NCI-H1105 (cell line): ENCODE results near the gene FAM120AOS.
"Not testable (repeated sequence)": the region's sequence is repeated elsewhere in the genome, so short reads cannot be mapped to it uniquely, and the experiment has no call there.

Experiments
- DNase-seq: peaks from one replicate; lab custom pipeline; 2025; lab: John Stamatoyannopoulos, UW

Gene FAM120AOS

DNA sequence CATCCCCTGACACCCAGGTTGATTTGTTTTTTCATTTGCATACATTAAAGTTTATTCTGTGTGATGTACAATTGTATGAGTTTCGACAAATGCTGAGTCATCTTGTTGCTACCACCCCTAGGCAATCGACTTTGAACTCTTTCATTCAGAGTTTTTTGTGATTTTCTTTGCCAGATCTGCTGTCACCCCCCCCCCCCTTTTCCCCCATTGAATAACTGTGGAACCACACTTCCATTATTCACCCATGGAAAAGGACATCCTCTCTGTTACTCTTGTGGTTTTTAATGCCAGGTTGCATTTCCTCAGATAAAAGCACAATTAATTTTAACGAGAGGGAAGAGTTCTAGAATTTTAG, 13.7 kb upstream of the FAM120AOS start:
- no peak for DNase-seq

DNA sequence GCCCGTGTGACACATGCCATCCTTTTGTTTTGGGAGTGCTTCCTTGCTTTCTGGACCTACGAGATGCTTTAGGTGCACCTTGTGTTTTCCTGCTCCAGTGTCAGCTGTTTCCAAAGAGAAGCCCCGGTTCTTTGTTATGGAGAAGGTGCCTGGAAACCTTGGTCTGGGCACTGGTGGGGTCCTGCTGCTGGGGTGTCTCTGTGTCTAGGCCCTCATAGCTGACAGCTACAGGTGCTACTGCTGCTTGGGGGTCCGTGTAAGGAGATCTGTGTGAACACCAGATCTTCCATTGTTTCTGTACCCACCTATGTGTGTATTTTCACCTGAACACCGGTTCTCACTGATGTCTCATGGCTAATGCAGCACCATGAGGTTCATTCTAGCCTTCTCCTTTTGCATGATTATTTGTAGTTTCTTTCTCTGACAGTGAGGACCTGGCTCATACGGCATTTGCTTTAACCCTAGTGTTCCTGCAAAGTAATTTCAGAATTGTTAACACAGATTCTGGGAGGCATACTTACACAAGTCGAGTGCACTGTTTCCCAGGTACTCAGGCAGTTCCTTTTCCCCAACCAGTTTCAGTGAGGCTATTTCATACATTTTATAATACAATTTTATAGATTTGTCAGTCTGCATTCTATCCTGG, 13.2 kb upstream of the FAM120AOS start:
- no peak for DNase-seq

DNA sequence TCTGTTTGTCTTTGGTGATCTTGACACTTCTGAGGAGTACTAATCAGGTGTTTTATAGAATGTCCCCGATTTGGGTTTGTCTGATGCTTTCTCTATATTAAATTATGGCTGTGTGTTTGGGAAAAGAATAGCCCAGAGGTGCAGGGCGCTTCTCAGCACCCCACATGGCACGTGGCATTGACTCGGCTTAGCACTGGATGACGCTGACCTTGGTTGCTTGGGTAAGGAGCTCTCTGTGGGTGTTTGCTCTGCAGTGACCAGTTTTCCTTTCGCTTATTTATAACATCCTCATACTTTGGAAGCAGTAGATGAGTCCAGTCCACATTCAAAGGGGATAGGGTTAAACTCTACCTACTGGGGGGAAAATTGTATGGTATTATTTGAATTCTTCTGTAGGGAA, 12.5 kb upstream of the FAM120AOS start:
- DNase-seq: no peak

DNA sequence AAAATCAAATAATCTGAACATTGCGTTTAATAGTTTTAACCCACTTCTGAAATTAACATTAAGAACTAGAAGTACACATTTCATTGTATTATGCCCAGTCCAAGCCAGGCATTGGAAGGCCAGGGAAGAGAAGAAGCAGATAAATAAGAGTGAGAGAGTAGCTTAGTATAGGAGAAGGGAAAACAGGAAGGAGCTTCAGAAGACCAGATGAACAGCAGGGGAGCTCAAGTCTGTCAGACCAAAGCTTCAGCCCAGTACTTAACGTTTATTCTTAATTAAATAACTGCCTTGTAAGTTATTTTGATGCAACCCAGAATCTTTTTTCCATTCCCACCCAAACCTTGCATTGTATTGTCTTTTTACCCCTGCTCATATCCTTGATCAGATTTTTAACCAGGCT, 11.5 kb upstream of the FAM120AOS start:
- no peak for DNase-seq

DNA sequence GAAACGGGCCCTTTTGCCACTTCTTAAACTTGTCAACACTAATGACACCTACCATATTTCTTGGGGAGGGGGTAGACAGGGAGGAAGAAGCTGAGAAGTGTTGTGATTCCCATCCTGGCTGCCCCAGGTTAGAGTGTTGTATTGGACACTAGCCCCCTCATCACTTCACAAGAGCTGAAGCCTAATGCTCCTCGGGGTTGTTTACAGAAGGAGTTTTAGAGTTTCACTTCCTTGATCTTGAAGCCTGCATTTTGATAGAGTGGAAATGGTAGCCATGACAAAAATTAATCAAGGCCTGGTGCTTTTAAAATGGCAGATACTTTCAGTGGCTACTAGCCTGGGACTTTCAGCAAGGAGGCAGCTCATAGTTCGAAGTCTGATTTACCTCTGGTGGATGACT, 11.0 kb upstream of the FAM120AOS start:
- DNase-seq: no peak

DNA sequence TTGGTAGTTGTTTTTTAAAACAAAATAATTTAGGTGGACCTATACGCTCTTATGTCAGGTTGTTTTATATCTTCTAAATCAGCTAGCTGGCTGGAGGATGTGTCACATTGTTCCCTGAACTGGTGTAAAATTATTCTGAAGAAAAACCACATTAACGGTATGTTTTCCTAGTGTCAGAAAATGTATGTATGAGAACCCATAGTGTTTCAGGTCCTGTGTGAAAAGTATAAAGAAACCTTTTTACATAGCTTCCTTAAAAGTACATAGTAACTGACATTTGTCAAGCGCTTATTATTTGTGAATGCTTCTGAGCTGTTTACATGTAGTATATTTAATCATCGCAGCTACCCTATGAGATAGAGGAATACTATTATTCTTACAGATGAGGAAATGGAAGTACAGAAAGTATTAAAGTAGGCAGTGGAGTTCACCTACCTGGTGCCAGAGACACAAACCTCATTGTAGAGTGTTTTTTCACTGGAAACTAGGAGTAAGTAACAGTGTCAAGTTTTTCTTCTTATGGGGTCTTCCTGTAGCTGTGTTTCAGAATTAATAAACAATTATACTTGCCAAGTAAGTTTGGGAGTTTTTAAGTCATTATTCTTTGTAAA, 10.4 kb upstream of the FAM120AOS start:
- DNase-seq: no peak

DNA sequence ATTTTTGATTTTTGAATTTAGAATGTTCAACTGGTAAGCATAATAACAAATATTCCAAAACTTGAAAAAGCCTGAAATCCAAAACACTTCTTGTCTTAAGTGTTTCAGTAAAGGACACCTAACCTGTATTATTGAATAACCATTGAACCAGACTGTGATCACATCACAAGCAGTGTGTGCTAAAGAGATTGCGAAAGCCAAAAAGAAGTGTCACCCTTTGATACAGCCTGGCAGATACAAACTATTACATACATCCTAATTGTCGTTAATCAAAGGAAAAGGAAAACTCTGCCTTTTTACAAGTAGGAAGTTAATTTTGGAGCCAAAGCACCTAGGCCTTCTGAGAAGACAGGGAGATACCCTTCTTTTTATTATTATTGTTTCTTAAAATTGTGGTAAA, 8.4 kb upstream of the FAM120AOS start:
- no peak for DNase-seq

DNA sequence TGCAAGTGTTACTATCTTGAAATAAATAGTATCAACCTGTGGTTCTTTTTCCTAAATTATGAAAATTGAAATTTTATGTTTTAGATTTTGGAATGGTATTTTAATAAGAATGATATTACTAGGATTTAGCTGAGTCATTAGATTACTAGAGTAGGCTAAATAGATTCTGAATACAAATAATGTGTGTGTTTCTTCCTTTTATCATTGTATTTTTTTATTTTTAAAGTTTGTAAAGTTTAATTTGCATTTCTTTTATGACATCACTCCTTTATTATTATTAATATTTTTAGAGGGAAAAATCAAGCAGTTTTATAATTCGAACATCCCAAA, 8.0 kb upstream of the FAM120AOS start:
- no peak for DNase-seq

DNA sequence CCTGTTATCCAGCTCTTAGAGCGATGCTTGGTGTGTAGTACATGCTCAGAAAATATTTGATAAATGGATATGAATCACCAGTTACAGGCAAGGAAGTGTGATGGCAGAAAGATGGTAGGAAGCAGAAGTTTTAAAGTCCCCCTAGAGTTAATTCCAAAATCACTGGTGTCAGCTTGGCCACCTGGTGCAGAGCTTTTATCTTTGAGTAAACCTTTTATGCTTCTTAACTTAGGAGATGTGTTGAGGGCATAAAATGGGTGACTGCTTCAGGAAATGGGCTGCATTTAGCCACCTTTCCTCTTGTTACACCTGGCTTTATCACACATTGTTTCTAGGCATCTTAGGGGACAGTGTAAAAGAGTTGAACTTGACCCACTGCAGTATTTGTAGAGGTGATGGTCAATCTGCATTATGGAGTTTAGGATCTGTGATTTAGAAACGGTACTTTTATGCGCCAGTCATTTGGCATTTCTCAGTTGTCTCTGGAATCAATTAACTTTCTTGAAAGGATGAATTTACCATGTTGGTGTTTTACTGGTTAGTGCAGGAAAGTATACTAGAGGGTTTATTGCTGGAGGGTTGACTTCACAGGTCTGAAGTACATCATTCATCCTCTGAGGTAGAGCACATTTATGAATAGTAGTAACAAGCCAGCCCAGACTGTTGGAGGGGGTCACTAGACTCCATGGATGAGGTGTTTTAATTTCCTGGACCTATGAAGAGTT, 7.5 kb upstream of the FAM120AOS start:
- DNase-seq: no peak

DNA sequence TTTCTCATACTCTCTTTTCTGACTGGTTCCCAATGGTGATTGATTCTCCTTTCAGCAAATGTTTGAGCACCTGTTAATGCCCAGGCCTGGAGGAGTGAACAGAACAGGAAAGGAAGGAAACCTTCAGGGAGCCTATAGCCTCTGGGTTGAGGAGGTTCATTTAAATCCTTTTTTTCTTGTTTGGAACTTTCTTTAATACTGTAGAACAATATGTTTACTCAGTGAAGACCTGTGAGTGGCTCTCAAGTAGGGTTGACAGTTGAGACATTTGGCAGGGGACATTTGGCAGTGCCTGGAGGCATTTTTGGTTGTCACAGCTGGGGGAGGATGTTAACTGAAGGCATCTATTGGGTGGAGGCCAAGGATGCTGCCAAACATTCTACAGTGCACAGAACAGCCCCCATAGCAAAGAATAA, 6.1 kb upstream of the FAM120AOS start:
- no peak for DNase-seq

DNA sequence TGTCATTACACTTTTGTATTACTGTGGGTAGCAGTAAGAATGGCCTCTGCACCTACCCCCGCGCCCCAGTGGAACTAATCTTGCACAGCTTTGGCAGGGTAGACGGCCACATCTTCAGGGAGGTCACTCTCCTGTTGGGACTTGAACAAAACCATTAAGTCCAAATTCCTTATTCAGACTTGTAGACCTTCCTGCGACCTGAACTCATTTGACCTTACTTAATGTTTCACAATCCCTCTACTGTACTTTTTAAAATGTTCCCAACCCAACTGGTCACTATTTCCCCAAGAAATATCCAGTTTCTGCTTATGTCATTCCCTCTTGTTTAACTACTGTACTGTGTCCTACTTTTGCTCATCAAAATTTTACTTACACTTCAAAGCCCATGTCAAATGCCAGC, 5.3 kb upstream of the FAM120AOS start:
- no peak for DNase-seq

DNA sequence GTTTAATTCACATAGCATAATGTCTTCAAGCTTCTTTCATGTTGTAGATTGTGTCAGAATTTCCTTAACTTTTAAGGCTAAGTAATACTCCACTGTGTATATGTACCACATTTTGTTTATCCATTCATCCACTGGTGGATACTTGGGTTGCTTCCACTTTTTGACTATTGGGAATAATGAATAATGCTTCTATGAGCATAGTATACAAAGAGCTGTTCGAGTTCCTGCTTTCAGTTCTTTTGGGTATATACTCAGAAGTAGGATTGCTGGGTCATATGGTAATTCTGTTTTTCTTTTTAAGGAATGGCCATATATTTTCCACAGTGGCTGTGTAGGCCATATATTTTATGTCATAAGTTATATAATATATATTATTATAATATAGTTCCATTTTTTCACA, 3.6 kb upstream of the FAM120AOS start:
- no peak for DNase-seq

DNA sequence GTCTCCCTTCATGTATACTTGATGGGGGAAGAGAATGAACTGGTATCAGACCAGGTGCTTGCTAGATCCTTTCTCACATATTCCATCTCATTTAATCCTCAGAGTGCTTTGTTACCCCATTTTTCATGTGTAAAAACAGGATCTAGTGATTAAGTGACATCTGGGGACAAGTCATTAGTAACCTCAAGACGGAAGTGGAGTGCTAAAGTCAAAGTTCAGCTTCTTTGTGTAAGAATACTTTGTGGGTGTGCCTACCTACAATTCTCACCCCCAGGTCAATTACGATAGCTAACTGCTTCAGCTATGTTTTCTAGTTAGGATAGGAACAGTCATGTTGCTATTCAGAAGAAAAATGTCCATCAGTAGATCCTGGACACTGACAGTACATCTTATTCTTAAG, 3.1 kb upstream of the FAM120AOS start:
- DNase-seq: no peak

DNA sequence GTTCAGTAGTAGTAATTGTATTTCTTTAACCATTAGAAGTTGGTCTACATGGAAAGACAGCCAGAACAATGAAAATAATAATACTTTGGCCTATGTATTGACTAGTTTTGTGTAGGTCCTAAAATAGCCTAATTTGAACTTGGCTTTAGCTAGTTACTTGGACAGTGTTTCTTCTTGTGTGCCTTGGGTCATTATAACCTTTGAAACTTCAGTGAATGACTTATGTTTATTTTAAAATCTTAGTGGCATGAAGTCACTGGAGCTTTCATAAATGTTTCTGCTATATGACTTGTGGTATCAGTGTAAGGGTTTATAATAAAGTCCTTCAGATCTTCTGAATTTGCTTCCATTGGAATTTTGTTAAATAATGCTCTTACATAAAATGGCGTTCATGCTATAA, 2.6 kb upstream of the FAM120AOS start:
- DNase-seq: no peak

DNA sequence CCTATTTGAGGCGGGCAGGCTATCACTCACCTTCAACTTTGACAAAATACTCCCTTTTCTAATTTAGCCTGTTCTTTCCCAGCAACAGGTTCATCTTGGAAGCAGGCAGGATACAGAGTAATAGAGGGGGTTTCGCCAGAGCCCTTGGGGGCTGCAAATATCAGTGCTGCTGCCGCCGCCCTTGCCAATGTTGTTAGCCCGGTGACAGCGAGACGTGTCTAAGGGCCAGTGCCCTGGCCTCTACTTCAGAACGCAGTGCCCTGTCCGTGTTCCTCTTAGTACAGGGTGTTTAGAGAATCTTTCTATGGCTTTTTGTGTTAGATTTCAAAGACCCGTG, 703 bp downstream of the FAM120AOS start:
- no peak for DNase-seq

DNA sequence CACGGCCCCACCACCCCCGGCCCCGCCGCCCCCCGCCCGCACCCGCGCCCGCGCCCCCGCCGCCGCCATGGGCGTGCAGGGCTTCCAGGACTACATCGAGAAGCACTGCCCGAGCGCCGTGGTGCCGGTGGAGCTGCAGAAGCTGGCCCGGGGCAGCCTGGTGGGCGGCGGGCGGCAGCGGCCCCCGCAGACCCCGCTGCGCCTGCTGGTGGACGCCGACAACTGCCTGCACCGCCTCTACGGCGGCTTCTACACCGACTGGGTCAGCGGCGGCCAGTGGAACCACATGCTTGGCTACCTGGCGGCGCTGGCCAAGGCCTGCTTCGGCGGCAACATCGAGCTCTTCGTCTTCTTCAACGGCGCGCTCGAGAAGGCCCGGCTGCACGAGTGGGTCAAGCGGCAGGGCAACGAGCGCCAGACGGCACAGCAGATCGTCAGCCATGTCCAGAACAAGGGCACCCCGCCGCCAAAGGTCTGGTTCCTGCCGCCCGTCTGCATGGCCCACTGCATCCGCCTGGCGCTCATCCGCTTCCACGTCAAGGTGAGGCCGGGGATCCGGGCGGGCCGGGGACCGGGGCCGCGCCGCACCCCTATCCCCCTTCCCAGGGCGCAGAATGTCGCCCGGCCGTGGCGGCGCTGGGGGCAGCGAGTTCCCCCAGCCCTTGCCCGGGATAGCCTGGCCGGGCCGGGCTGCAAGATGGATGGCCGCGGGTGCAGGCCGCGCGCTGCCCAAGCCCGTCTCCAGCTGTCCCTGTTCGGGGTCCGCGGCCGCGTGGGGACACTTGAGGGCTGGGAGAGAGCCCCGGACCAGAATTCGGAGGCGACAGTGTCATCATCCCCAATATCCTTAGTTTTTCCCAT, 1.3 kb downstream of the FAM120AOS start:
- no peak for DNase-seq

DNA sequence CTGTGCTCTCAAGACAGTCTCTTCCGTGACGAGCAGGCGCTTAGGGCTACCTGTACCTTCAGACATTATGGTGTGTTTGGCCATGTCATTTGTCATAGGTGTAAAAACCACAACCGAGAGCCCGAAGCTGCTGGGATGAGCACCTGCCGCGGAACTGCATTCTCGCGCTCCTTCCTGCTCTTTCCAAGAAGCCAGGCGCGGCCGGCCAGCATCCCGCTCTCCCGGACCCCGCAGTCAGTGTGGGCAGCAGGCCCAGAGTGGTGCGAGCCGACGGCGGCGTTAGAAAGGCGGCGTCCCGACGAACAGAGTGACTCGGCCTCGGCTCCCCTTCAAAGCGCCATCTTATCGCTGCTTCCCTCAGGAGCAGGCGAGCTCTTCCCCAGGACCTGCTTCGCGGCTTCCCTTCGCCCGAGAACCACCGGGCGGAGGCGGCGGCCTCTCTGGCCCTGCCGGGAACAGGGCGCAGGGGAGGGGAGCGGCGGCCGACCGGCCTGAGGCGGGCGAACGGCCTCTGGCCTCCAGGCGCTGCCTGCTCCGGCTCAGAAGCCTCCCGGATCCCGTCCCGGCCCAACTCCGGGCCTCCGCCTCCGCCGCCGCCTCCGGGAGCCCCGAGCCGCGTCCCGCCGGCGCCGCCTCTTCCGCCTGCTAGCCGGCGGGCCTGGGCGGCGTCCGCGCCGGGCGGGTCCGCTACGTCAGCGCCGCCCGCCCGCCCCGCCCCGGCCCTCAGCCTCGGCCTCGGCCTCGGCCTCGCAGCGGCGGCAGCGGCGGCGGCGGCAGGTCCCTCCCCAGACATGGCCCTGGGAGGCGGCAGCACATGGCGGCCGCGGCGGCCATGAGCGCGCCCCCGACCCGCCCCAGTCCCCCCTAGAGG, 2.2 kb downstream of the FAM120AOS start, which contains the start of gene FAM120A:
TSS of gene FAM120A (plus strand) at position 741 of the 871 bp plus-strand sequence. CDS start 231 bp downstream, outside the sequence.
- DNase-seq: peak; percentile 71

DNA sequence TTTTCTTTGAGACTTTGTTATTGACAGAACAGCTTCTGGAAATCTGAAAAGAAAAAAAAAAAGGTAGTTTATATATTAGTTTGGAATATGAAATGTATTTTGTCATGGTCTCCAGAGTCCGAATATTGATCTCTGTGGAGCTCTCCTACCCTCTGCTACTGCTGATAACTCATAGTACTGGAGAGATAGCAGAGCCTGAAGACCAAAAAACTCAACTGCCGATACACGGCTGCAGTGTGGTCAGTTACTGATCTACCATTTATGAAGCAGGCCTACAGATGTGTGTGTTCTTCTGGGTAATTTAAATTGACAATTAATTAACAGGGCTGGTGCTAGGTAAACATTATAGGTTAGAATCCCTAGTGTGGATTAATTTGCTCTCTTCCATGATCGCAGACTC, 5.7 kb downstream of the FAM120AOS start:
- DNase-seq: no peak

DNA sequence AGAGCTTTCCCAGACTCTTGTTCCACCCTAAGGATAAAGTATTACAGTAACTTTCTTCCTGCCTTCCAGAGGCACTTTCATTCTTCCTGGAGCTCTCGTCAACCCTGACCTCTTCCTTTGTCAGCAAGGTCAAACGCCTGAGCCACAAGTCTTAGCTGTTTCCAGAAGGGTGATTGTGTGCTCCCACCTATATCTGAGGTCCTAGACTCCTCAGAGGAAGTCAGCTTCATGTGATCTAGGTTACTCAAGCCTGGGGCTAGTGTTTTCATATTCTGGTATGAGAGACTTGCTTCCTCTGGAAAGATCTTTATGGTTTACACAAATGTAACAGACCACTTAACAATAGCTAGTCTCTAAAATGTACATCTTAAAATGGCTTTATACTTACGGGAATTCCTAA, 7.3 kb downstream of the FAM120AOS start:
- no peak for DNase-seq

DNA sequence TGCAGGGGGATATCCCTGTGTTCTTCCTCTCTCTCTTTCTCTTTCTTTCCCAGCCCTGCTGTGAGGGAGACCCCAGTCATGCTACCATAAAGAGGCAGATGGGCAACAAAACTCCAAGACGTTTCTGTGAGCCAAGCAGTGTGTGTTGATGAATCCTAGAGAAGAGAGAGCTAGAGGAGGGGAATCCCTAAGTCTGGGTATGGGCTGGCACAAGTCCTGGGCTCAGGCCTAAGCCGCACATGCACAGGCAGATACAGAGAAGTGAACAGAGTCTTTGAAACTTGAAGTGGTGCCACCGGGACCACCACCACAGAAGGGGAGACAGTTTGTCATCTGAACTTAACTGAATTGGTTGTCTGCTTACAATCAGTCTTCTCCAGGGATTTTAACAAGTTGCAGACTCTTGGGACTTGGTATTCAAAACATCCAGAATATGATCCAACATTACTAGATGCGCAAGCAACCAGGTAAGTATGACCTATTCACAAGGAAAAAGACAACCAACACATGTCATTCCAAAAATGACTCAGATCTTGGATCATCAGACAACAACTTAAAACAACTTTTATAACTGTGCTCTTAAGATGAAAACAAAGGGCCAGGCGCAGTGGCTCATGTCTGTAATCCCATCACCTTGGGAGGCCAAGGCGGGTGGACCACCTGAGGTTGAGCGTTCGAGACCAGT, 12.3 kb downstream of the FAM120AOS start:
- DNase-seq: no peak

DNA sequence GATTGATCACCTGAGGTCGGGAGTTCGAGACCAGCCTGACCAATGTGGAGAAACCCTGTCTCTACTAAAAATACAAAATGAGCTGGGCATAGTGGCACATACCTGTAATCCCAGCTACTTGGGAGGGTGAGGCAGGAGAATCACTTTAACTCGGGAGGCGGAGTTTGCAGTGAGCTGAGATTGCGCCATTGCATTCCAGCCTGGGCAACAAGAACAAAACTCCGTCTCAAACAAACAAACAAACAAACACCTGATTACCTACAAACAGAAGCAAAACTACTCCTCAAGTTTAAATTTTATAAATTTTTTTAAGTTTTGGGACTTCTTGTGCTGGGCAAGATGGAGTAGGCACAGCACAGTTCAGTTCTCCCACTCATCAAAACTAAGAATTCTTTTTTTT, 14.1 kb downstream of the FAM120AOS start:
- DNase-seq: not testable (repeated sequence)
